ES-I3 (cell line): ENCODE results near the gene USH1C.

ENCODE experiments used
- H3K36me3 ChIP-seq: 2 replicates; pipeline ENCODE4 v1.6.1; 2013; ENCODE audit warnings: mild to moderate bottlenecking, low read length, control low read depth, moderate library complexity; ENCODE audit not compliant: insufficient read depth
- H3K4me1 ChIP-seq: 2 replicates; pipeline ENCODE4 v1.6.1; 2013; ENCODE audit warnings: mild to moderate bottlenecking, control low read depth, low read length; ENCODE audit not compliant: insufficient read depth
- H3K9ac ChIP-seq: 2 replicates; pipeline ENCODE4 v1.6.1; 2013; ENCODE audit warnings: low read depth, mild to moderate bottlenecking, low read length, moderate library complexity
- H3K9me3 ChIP-seq: 2 replicates; pipeline ENCODE4 v1.6.1; 2013; ENCODE audit warnings: mild to moderate bottlenecking, low read length, moderate library complexity; ENCODE audit not compliant: control insufficient read depth, insufficient read depth

USH1C gene

GRCh38 chr11:17462940-17463339 lies 81.3 kb downstream of the USH1C start:
- Histone ChIP-seq H3K36me3 (no peaks in the 10 kb centered on the region), H3K4me1 (peaks cover 6% of the 10 kb centered on the region; the same call in 1 of the 2 replicates), H3K9me3 (no peaks in the 10 kb centered on the region), H3K9ac (no peak overlapping the region)

- Histone ChIP-seq H3K4me1 (peaks cover 15% of the 10 kb centered on the region), H3K9ac (no peak overlapping the region), H3K9me3 (no peaks in the 10 kb centered on the region), H3K36me3 (no peaks in the 10 kb centered on the region)
Observed at GRCh38 chr11:17460406-17460805, 83.8 kb downstream of the USH1C start.

- Histone ChIP-seq H3K4me1 (peaks cover 15% of the 10 kb centered on the region), H3K9me3 (no peaks in the 10 kb centered on the region), H3K36me3 (no peaks in the 10 kb centered on the region), H3K9ac (no peak overlapping the region)
Observed at GRCh38 chr11:17459236-17459896, 84.8 kb downstream of the USH1C start.

GRCh38 chr11:17458268-17458667 lies 85.9 kb downstream of the USH1C start:
- Histone ChIP-seq H3K9ac (no peak overlapping the region), H3K4me1 (peaks cover 15% of the 10 kb centered on the region), H3K36me3 (no peaks in the 10 kb centered on the region), H3K9me3 (no peaks in the 10 kb centered on the region)

- Histone ChIP-seq H3K9me3 (no peaks in the 10 kb centered on the region), H3K36me3 (no peaks in the 10 kb centered on the region), H3K4me1 (peaks cover 15% of the 10 kb centered on the region), H3K9ac (no peak overlapping the region)
Observed at GRCh38 chr11:17457396-17458173, 86.6 kb downstream of the USH1C start.

GRCh38 chr11:17452668-17453067 lies 91.5 kb downstream of the USH1C start:
- H3K4me1 ChIP-seq, result peaks cover 6% of the 10 kb centered on the region; the same call in 1 of the 2 replicates
- no peaks in the 10 kb centered on the region for H3K9me3 ChIP-seq
- no peaks in the 10 kb centered on the region for H3K36me3 ChIP-seq
- no peak overlapping the region for H3K9ac ChIP-seq

GRCh38 chr11:17449158-17449557 lies 95.1 kb downstream of the USH1C start:
- no peak overlapping the region for H3K9ac ChIP-seq
- H3K9me3 ChIP-seq, result no peaks in the 10 kb centered on the region
- no peaks in the 10 kb centered on the region for H3K36me3 ChIP-seq
- H3K4me1 ChIP-seq, result no peaks in the 10 kb centered on the region

- H3K36me3 ChIP-seq, result no peaks in the 10 kb centered on the region
Observed at GRCh38 chr11:17446482-17446881, 97.7 kb downstream of the USH1C start.

GRCh38 chr11:17445240-17445795 lies 98.9 kb downstream of the USH1C start:
- peaks cover 2% of the 10 kb centered on the region; the same call in 1 of the 2 replicates for H3K9me3 ChIP-seq
- no peak overlapping the region for H3K9ac ChIP-seq
- no peaks in the 10 kb centered on the region for H3K36me3 ChIP-seq
- H3K4me1 ChIP-seq, result no peaks in the 10 kb centered on the region

More at GRCh38 chr11:17446482-17446881, 97.7 kb downstream of the USH1C start:
- no peak overlapping the region for H3K9ac ChIP-seq
- no peaks in the 10 kb centered on the region for H3K9me3 ChIP-seq
- no peaks in the 10 kb centered on the region for H3K4me1 ChIP-seq

- H3K36me3 ChIP-seq, result no peaks in the 10 kb centered on the region
- peaks cover 2% of the 10 kb centered on the region; the same call in 1 of the 2 replicates for H3K9me3 ChIP-seq
- no peaks in the 10 kb centered on the region for H3K4me1 ChIP-seq
- H3K9ac ChIP-seq, result no peak overlapping the region
Observed at GRCh38 chr11:17443926-17444690, 100.1 kb downstream of the USH1C start.
